Measurements from ENCODE around the gene LHX3.

The LHX3 gene

GRCh38 chr9:136204838-136205706 is at the start of gene LHX3:
TSS of gene LHX3 (minus strand) at chr9:136205128. CDS start at chr9:136205012, 116 bp downstream.
- no peak for DNase-seq

GRCh38 chr9:136253246-136254130 is 48.6 kb upstream of the LHX3 start:
- no peak for DNase-seq

GRCh38 chr9:136252846-136253245 is 47.9 kb upstream of the LHX3 start:
- no peak for DNase-seq

- DNase-seq, result no peak
These were observed 47.4 kb upstream of the LHX3 start for GRCh38 chr9:136252281-136252680.

GRCh38 chr9:136251264-136252115 is 46.6 kb upstream of the LHX3 start:
- no peak for DNase-seq

- DNase-seq, result no peak
These were observed 45.7 kb upstream of the LHX3 start for GRCh38 chr9:136250676-136251075.

GRCh38 chr9:136249877-136250559 is 45.1 kb upstream of the LHX3 start:
- DNase-seq, result peak; percentile 63

- DNase-seq, result no peak
These were observed 44.3 kb upstream of the LHX3 start for GRCh38 chr9:136248951-136249876.

- DNase-seq, result no peak
These were observed 43.2 kb upstream of the LHX3 start for GRCh38 chr9:136247947-136248637.

GRCh38 chr9:136247551-136247916 is 42.6 kb upstream of the LHX3 start:
- no peak for DNase-seq

- no peak for DNase-seq
These were observed 42.1 kb upstream of the LHX3 start for GRCh38 chr9:136246849-136247550.

GRCh38 chr9:136245219-136246150 is 40.6 kb upstream of the LHX3 start, which contains the start of gene QSOX2:
TSS of gene QSOX2 (minus strand) at chr9:136245812. CDS start at chr9:136245803, 9 bp downstream.
- DNase-seq, result peak; percentile 70

GRCh38 chr9:136244969-136245218 is 40.0 kb upstream of the LHX3 start:
- DNase-seq, result no peak

- DNase-seq, result no peak
These were observed 39.4 kb upstream of the LHX3 start for GRCh38 chr9:136244122-136244968.

GRCh38 chr9:136243631-136244030 is 38.7 kb upstream of the LHX3 start:
- DNase-seq, result no peak

GRCh38 chr9:136242918-136243525 is 38.1 kb upstream of the LHX3 start:
- no peak for DNase-seq

- no peak for DNase-seq
These were observed 37.3 kb upstream of the LHX3 start for GRCh38 chr9:136242248-136242647.

Measured in NCI-H1105 (cell line).